GM13976 (cell line): ENCODE data around the gene MMP15.

Experiments used
- DNase-seq: peaks from one replicate; pipeline ENCODE4 v3.0.0; 2012; ENCODE audit warnings: low spot score
- in situ Hi-C: fragments of 300-500 bp; cut with MboI; formaldehyde crosslinking; loops from one replicate; pipeline ENCODE4 v1.12.0; 2022; ENCODE audit warnings: low sequenced_read_pairs, mixed read lengths, inconsistent platforms; ENCODE audit not compliant: unreplicated experiment
- TF ChIP-seq, protein P1 (sequence below): IDR thresholded peaks from 2 replicates; pipeline ENCODE4 v1.5.1; 2012; ENCODE audit warnings: borderline replicate concordance, mild to moderate bottlenecking; ENCODE audit not compliant: insufficient read depth; ENCODE audit errors: extremely low read depth, missing control alignments, control extremely low read depth

MMP15 gene

GRCh38 chr16:58048494-58049231 is 23.1 kb downstream of the MMP15 start:
- TF ChIP-seq, protein P1, sequence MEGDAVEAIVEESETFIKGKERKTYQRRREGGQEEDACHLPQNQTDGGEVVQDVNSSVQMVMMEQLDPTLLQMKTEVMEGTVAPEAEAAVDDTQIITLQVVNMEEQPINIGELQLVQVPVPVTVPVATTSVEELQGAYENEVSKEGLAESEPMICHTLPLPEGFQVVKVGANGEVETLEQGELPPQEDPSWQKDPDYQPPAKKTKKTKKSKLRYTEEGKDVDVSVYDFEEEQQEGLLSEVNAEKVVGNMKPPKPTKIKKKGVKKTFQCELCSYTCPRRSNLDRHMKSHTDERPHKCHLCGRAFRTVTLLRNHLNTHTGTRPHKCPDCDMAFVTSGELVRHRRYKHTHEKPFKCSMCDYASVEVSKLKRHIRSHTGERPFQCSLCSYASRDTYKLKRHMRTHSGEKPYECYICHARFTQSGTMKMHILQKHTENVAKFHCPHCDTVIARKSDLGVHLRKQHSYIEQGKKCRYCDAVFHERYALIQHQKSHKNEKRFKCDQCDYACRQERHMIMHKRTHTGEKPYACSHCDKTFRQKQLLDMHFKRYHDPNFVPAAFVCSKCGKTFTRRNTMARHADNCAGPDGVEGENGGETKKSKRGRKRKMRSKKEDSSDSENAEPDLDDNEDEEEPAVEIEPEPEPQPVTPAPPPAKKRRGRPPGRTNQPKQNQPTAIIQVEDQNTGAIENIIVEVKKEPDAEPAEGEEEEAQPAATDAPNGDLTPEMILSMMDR, result no peak
- in situ Hi-C loops, result no loop called here
- DNase-seq, result no peak

DNA sequence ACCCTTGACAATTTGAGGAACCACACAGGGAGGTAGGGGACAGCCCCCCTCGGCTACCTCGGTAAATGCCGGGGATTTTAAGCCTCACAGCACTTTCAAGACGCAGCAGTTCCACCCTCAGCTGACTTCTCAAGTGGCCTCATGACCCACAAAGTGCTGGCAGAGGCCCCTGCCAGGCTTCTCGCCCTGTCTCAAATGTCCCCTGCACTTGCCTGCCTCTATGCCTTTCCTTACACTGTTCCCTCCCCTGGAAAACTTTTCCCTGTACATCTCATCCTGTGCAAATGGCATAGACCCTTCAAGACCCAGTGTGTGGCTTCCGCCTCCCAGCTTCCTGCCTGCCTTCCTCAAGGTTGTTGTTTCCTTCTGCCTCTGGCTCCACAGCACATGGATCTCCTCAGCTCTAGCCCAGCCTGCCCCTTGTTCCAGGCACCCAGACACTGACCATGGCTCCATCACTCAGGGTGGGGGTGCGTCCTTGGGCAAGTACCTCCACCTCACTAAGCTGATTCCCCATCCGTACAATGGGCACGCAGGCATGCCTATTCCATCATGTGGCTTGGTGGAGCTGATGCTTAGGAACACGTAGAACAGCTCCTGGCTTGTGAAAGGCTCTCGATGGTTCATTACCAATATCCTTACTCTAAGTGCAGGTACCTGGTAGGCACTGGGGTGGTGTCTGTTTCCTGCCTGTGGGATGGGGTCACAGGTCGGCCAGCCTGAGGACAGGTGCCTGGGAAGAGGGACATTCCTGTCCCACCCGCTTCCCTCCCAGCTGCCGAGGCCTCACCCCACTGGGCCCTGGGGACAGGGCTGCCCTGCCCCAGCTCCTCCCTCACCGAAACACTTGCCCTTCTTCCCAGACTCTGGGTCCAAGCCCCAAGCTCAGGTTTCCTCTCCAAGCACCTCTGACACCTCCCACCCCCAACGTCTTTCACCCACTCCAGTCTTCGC is 24.0 kb downstream of the MMP15 start:
- TF ChIP-seq, protein P1, result no peak
- in situ Hi-C loops, result no loop called here
- DNase-seq, result no peak

GRCh38 chr16:58051296-58051695 is 25.7 kb downstream of the MMP15 start:
- TF ChIP-seq, protein P1, result no peak
- DNase-seq, result no peak
- in situ Hi-C loops, result no loop called here

GRCh38 chr16:58051821-58052603 is 26.5 kb downstream of the MMP15 start:
- in situ Hi-C loops, result no loop called here
- TF ChIP-seq, protein P1, result no peak
- no peak for DNase-seq

DNA sequence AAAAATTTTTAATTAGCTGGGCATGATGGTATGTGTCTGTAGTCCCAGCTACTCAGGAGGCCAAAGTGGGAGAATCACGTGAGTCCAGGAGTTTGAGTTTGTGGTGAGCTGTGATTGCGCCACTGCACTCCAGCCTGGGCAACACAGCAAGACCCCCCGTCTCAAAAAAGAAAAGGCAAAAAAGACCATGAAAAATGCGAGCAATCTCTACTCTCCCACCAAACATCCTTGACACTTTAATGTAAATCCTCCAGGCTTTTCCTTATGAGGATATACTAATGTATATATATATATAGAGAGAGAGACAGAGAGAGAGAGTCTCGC is 28.1 kb downstream of the MMP15 start:
- TF ChIP-seq, protein P1, result no peak
- in situ Hi-C loops, result no loop called here
- DNase-seq, result no peak

GRCh38 chr16:58054289-58054688 is 28.7 kb downstream of the MMP15 start:
- DNase-seq, result no peak
- in situ Hi-C loops, result no loop called here
- TF ChIP-seq, protein P1, result no peak
